SJSA1 (cell line): ENCODE measurements around the gene LGI4. TPM values are rescaled to one million over a fixed set of nuclear protein-coding genes. Genes with fewer than 3 reads are reported as not detected.
"Not testable (repeated sequence)": the region's sequence is repeated elsewhere in the genome, so short reads cannot be mapped to it uniquely, and the experiment has no call there.

ENCODE experiments used
- DNase-seq, 2 experiments: peaks; one replicate each; pipeline ENCODE4 v3.0.0-alpha.2; 2015 to 2020; ENCODE audit warnings: low spot score in 2 of 2, low read depth in 1 of 2
- H3K27ac ChIP-seq: fragments of 250-450 bp; sonication (Bioruptor Pico); 2 replicates; pipeline ENCODE4 v1.5.1; 2020; ENCODE audit warnings: mild to moderate bottlenecking, moderate library complexity
- H3K27me3 ChIP-seq: fragments of 250-450 bp; sonication (Bioruptor Pico); replicated peaks from 2 replicates; pipeline ENCODE4 v1.5.1; 2020; ENCODE audit warnings: mild to moderate bottlenecking, moderate library complexity
- H3K36me3 ChIP-seq: fragments of 250-450 bp; sonication (Bioruptor Pico); 2 replicates; pipeline ENCODE4 v1.5.1; 2020; ENCODE audit warnings: mild to moderate bottlenecking
- H3K4me1 ChIP-seq: fragments of 250-450 bp; sonication (Bioruptor Pico); replicated peaks from 2 replicates; pipeline ENCODE4 v1.6.1; 2021; ENCODE audit warnings: mild to moderate bottlenecking
- H3K4me3 ChIP-seq: fragments of 250-450 bp; sonication (Bioruptor Pico); 2 replicates; pipeline ENCODE4 v1.5.1; 2020; ENCODE audit warnings: mild to moderate bottlenecking
- H3K9me3 ChIP-seq: fragments of 250-450 bp; sonication (Bioruptor Pico); replicated peaks from 2 replicates; pipeline ENCODE4 v1.5.1; 2020; ENCODE audit warnings: mild to moderate bottlenecking
- total RNA-seq: library from RNA; depleted of rRNA; stranded (reverse); fragments of >200 nt; shearing (Covaris generic); gene quantifications from 2 replicates; pipeline ENCODE4 v1.2.3, GENCODE V29; 2014

The LGI4 gene
- total RNA-seq, 1 experiment from 2014 or later, result not detected

- H3K4me1 ChIP-seq, result peaks cover 21% of the 10 kb centered on the region
- no peak overlapping the region for H3K27ac ChIP-seq
- H3K9me3 ChIP-seq, result no peaks in the 10 kb centered on the region; the same call in 1 of the 2 replicates
These were observed 20.6 kb upstream of the LGI4 start for GRCh38 chr19:35155441-35155840.

DNA sequence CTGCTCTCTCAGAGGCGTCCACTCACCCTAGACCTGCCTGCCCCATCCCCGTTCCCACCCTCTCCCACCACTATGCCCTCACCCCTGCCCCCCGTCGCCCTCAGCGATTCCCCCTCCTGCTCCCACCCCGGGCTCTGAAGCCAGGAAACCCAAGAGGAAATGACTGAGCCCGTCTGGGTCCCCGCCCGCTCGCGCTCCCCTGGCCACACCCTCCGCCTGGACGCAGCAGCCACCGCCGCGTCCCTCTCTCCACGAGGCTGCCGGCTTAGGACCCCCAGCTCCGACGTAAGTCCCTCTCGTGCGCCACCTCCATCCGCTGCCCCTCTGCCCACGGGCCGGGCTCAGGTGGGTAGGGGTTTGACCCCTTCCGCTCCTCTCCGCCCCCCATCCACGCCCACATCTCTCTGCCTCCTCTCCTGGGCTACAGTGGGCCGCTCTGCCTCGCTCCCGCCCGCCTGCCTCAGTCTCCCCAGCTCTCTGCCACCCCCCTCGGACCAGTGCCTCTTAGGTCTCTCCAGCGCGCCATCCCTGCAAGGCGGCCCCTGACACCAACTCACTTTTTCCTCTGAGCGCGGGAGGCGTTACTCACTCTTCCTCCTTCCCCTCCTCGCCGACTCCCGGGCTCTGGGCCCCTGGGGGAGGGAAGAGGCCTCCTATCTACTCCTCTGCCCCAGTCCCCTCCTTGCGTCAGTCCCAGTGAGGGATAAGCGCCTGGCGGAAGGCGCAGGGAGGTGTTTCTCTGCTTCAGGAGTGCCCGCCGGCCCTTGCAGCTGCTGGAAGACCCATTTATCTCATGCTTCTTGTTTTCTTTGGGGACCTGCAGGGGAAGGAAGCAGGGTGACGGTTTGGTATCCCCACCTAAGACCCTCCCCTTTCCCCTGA, 19.9 kb upstream of the LGI4 start, which contains the start of gene FXYD5:
Gene FXYD5 (plus strand): TSS at position 211 of the 882 bp plus-strand sequence. CDS start 816 bp downstream, outside the sequence.
- DNase-seq, result peak; percentile 52 to 76
- Histone ChIP-seq H3K4me3 (peak within 1 kb of the TSS; percentile 68), H3K36me3 (peaks cover 33% of the 10 kb centered on the region), H3K27me3 (no peaks in the 10 kb centered on the region), H3K9me3 (no peaks in the 10 kb centered on the region; the same call in 1 of the 2 replicates), H3K4me1 (peaks cover 21% of the 10 kb centered on the region), H3K27ac (peak within 1 kb of the TSS; percentile 25)

More at GRCh38 chr19:35155441-35155840, 20.6 kb upstream of the LGI4 start:
- DNase-seq, result no peak
- Histone ChIP-seq H3K4me3 (peak overlapping the region; percentile 68), H3K27me3 (no peaks in the 10 kb centered on the region), H3K36me3 (peaks cover 40% of the 10 kb centered on the region)

GRCh38 chr19:35153701-35154524, 19.1 kb upstream of the LGI4 start:
- Histone ChIP-seq H3K27ac (peak overlapping the region; percentile 25; the same call in 1 of the 2 replicates), H3K4me1 (peaks cover 21% of the 10 kb centered on the region)

DNA sequence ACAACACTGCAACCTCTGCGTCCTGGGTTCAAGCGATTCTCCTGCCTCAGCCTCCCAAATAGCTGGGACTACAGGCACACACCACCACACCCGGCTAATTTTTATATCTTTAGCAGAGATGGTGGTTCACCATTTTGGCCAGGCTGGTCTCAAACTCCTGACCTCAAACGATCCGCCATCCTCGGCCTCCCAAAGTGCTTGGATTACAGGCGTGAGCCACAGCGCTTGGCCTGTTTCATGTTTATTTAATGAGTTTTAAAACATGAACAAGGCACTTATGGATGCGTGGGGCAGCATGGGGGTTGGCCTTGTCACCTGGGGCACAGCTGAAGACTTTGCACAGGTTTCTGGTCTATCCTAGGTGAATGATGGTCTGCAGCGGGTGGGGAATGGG, 18.3 kb upstream of the LGI4 start:
- not testable (repeated sequence) for H3K27ac ChIP-seq, H3K9me3 ChIP-seq, H3K27me3 ChIP-seq, H3K4me3 ChIP-seq, DNase-seq
- peaks cover 21% of the 10 kb centered on the region for H3K4me1 ChIP-seq
- H3K36me3 ChIP-seq, result peaks cover 24% of the 10 kb centered on the region

More at GRCh38 chr19:35153701-35154524, 19.1 kb upstream of the LGI4 start:
- no peaks in the 10 kb centered on the region for H3K27me3 ChIP-seq
- H3K4me3 ChIP-seq, result peak overlapping the region; percentile 68
- H3K36me3 ChIP-seq, result peaks cover 26% of the 10 kb centered on the region
- no peaks in the 10 kb centered on the region; the same call in 1 of the 2 replicates for H3K9me3 ChIP-seq
- peak; percentile 36 to 67 for DNase-seq

DNA sequence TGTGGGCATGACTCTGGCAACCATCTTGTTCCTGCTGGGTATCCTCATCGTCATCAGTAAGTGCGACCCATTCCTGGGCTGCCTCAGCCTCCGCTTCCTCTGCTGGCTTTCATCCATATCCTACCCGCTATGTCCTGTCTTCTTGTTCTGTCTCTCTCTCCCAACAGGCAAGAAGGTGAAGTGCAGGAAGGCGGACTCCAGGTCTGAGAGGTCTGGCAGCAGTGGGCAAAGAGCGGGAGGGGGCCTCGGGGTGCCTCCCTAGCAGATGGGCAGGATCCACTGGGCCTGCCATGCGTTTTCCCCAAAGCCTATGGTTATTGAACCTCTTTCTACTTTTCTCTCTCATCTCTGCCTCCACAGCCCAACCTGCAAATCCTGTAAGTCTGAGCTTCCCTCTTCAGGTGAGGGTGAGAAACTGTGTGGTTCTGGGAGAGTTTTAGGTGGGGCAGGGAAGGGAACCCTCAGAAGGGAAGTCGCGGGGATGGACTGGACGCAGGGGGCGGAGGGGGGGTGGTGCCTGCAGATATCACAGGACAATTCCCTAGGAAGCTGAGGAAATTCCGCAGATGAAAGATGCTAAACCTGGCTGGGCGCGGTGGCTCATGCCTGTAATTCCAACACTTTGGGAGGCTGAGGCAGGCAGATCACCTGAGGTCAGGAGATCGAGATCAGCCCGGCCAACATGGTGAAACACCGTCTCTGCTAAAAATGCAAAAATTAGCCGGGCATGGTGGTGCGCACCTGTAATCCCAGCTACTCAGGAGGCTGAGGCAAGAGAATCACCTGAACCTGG, 16.6 kb upstream of the LGI4 start:
- H3K4me3 ChIP-seq, result no peak overlapping the region
- no peaks in the 10 kb centered on the region for H3K27me3 ChIP-seq
- peaks cover 8% of the 10 kb centered on the region; the same call in 1 of the 2 replicates for H3K36me3 ChIP-seq
- no peaks in the 10 kb centered on the region; the same call in 1 of the 2 replicates for H3K9me3 ChIP-seq
- no peak for DNase-seq
- H3K27ac ChIP-seq, result no peak overlapping the region
- peaks cover 21% of the 10 kb centered on the region for H3K4me1 ChIP-seq

GRCh38 chr19:35150445-35150844, 15.6 kb upstream of the LGI4 start:
- H3K27ac ChIP-seq, result no peak overlapping the region
- no peak for DNase-seq
- no peak overlapping the region for H3K4me3 ChIP-seq
- H3K4me1 ChIP-seq, result peaks cover 15% of the 10 kb centered on the region
- peaks cover under 1% of the 10 kb centered on the region; the same call in 1 of the 2 replicates for H3K36me3 ChIP-seq
- H3K27me3 ChIP-seq, result no peaks in the 10 kb centered on the region
- no peaks in the 10 kb centered on the region for H3K9me3 ChIP-seq

- DNase-seq, result no peak
- no peak overlapping the region for H3K27ac ChIP-seq
- H3K4me1 ChIP-seq, result peaks cover 11% of the 10 kb centered on the region
- H3K9me3 ChIP-seq, result no peaks in the 10 kb centered on the region
- peaks cover 5% of the 10 kb centered on the region; the same call in 1 of the 2 replicates for H3K27me3 ChIP-seq
- no peaks in the 10 kb centered on the region for H3K36me3 ChIP-seq
- H3K4me3 ChIP-seq, result no peak overlapping the region
These were observed 14.6 kb upstream of the LGI4 start for GRCh38 chr19:35149463-35149862.

- H3K4me1 ChIP-seq, result no peaks in the 10 kb centered on the region
- no peak for DNase-seq
- no peaks in the 10 kb centered on the region for H3K36me3 ChIP-seq
- peaks cover 18% of the 10 kb centered on the region; the same call in 1 of the 2 replicates for H3K27me3 ChIP-seq
- H3K27ac ChIP-seq, result no peak overlapping the region
- no peaks in the 10 kb centered on the region for H3K9me3 ChIP-seq
- no peak overlapping the region for H3K4me3 ChIP-seq
These were observed 12.0 kb upstream of the LGI4 start for GRCh38 chr19:35146746-35147459.

GRCh38 chr19:35144600-35145436, 10.0 kb upstream of the LGI4 start:
- Histone ChIP-seq H3K27me3 (peaks cover 23% of the 10 kb centered on the region; the same call in 1 of the 2 replicates), H3K36me3 (no peaks in the 10 kb centered on the region), H3K27ac (no peak overlapping the region), H3K4me1 (no peaks in the 10 kb centered on the region), H3K9me3 (0 out of 2 replicates have a peak, but pooled peaks cover 5% of the 10 kb centered on the region), H3K4me3 (no peak overlapping the region)
- peak in 1 of 2 experiments; percentile 60 for DNase-seq

DNA sequence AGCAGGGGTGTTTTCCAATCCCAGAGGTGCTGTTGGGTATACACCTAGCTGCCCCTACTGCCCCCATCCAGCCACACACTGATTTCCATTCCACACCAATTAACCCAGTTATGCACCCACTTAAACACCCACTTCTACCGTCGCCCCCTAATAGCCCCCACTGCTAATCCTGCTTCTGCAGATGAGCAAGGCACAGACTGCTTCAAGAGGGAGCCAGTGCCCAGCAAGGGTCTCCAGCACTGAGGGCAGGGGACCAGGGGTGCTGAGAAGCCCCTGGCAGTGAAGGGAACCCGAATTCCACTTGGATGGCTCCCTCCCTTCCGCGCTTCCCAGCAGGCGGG, 9.4 kb upstream of the LGI4 start:
- Histone ChIP-seq H3K4me1 (no peaks in the 10 kb centered on the region), H3K9me3 (0 out of 2 replicates have a peak, but pooled peaks cover 5% of the 10 kb centered on the region), H3K27me3 (peaks cover 23% of the 10 kb centered on the region; the same call in 1 of the 2 replicates), H3K4me3 (no peak overlapping the region), H3K27ac (no peak overlapping the region), H3K36me3 (no peaks in the 10 kb centered on the region)
- DNase-seq, result no peak

- Histone ChIP-seq H3K9me3 (0 out of 2 replicates have a peak, but pooled peaks cover 5% of the 10 kb centered on the region), H3K27ac (no peak overlapping the region), H3K4me3 (no peak overlapping the region), H3K36me3 (no peaks in the 10 kb centered on the region), H3K27me3 (peaks cover 23% of the 10 kb centered on the region; the same call in 1 of the 2 replicates), H3K4me1 (no peaks in the 10 kb centered on the region)
- DNase-seq, result no peak
These were observed 9.0 kb upstream of the LGI4 start for GRCh38 chr19:35143818-35144217.
